Tibial artery (tissue), 4 donors: Measurements from ENCODE around the gene KCNT1.

Experiments used
- DNase-seq, 2 donors: peaks; one replicate each; pipeline ENCODE4 v3.0.0-alpha.2; 2019
- H3K27ac ChIP-seq, 2 donors: fragments of 200-600 bp; sonication (generic) in 1 of 2; 1 replicate in 1 of 2; 2 replicates in 1 of 2; pipeline ENCODE4 v1.5.1; 2018 to 2019; ENCODE audit warnings: mild to moderate bottlenecking in 1 of 2
- H3K27me3 ChIP-seq, 2 donors: fragments of 200-600 bp; sonication (generic) in 1 of 2; one replicate each; pipeline versions ENCODE4 v1.5.1 to v1.6.0; 2016 to 2019
- H3K36me3 ChIP-seq, 3 donors: fragments of 200-600 bp; sonication (generic) in 2 of 3; one replicate each; pipeline ENCODE4 v1.5.1; 2016 to 2019; ENCODE audit warnings: mild to moderate bottlenecking in 2 of 3
- H3K4me1 ChIP-seq, 4 donors: fragments of 200-600 bp; sonication (generic) in 2 of 4; 1 replicate in 3 of 4; 2 replicates in 1 of 4; pipeline ENCODE4 v1.5.1; 2016 to 2019
- H3K4me3 ChIP-seq, 2 donors: fragments of 200-600 bp; sonication (generic) in 1 of 2; 1 replicate in 1 of 2; 2 replicates in 1 of 2; pipeline ENCODE4 v1.5.1; 2018 to 2019; ENCODE audit warnings: mild to moderate bottlenecking in 2 of 2
- H3K9me3 ChIP-seq, 3 donors: fragments of 200-600 bp; sonication (generic) in 1 of 3; one replicate each; pipeline ENCODE4 v1.5.1; 2016 to 2019
- CTCF ChIP-seq, 2 experiments: fragments of 200-600 bp in 1 of 2; fragments of 450-650 bp in 1 of 2; IDR thresholded peaks; one replicate each; pipeline ENCODE4 v1.5.1; 2017 to 2019; ENCODE audit warnings: antibody characterized with exemption in 2 of 2, mild to moderate bottlenecking in 1 of 2, moderate library complexity in 1 of 2
- intact Hi-C: fragments of 100-400 bp; cut with DNase I; formaldehyde crosslinking; loops from one replicate; pipeline ENCODE4 v1.15.0; 2023; ENCODE audit warnings: low total_unique reads

The KCNT1 gene

GRCh38 chr9:135828656-135829055, 126.7 kb downstream of the KCNT1 start:
- no peak overlapping the region for H3K27ac ChIP-seq
- TF ChIP-seq CTCF (IDR thresholded peaks at IDR 0.05) = no peak

GRCh38 chr9:135830496-135830895, 128.5 kb downstream of the KCNT1 start:
- Histone ChIP-seq H3K4me3 (no peak overlapping the region), H3K27me3 (no peaks in the 10 kb centered on the region), H3K4me1 (no peaks in the 10 kb centered on the region), H3K36me3 (peaks cover 10 to 41% (median 30%) of the 10 kb centered on the region in 3 donors), H3K27ac (no peak overlapping the region), H3K9me3 (peaks cover 0 to 4% (median 4%) of the 10 kb centered on the region in 3 donors)
- intact Hi-C loops = no loop called here
- no peak for DNase-seq
- TF ChIP-seq CTCF (IDR thresholded peaks at IDR 0.05) = no peak

More at GRCh38 chr9:135828656-135829055, 126.7 kb downstream of the KCNT1 start:
- intact Hi-C loops = no loop called here
- H3K36me3 ChIP-seq = peaks cover 14 to 47% (median 39%) of the 10 kb centered on the region in 3 donors
- H3K9me3 ChIP-seq = peaks cover 0 to 4% (median 4%) of the 10 kb centered on the region in 3 donors
- no peak overlapping the region for H3K4me3 ChIP-seq
- no peaks in the 10 kb centered on the region for H3K27me3 ChIP-seq
- no peaks in the 10 kb centered on the region for H3K4me1 ChIP-seq
- DNase-seq = no peak

- no peak overlapping the region for H3K4me3 ChIP-seq
- H3K36me3 ChIP-seq = peaks cover 4 to 18% (median 6%) of the 10 kb centered on the region in 3 donors
- H3K27ac ChIP-seq = no peak overlapping the region
- intact Hi-C loops = no loop called here
- no peaks in the 10 kb centered on the region for H3K27me3 ChIP-seq
- no peak for DNase-seq
- no peaks in the 10 kb centered on the region for H3K4me1 ChIP-seq
- no peak for TF ChIP-seq CTCF (IDR thresholded peaks at IDR 0.05)
- peaks cover 0 to under 1% (median 0%) of the 10 kb centered on the region in 3 donors for H3K9me3 ChIP-seq
These were observed 131.9 kb downstream of the KCNT1 start for GRCh38 chr9:135833864-135834263.

- peaks cover 0 to 19% (median 0%) of the 10 kb centered on the region in 3 donors for H3K36me3 ChIP-seq
- intact Hi-C loops = no loop called here
- TF ChIP-seq CTCF (IDR thresholded peaks at IDR 0.05) = no peak
- DNase-seq = no peak
- no peaks in the 10 kb centered on the region for H3K9me3 ChIP-seq
- H3K27me3 ChIP-seq = no peaks in the 10 kb centered on the region
- no peak overlapping the region for H3K4me3 ChIP-seq
- no peaks in the 10 kb centered on the region for H3K4me1 ChIP-seq
- no peak overlapping the region for H3K27ac ChIP-seq
These were observed 133.1 kb downstream of the KCNT1 start for GRCh38 chr9:135835131-135835530.

GRCh38 chr9:135839516-135839915, 137.5 kb downstream of the KCNT1 start:
- Histone ChIP-seq H3K36me3 (peaks cover 0 to 34% (median 13%) of the 10 kb centered on the region in 3 donors), H3K9me3 (no peaks in the 10 kb centered on the region), H3K4me1 (no peaks in the 10 kb centered on the region), H3K27me3 (no peaks in the 10 kb centered on the region), H3K27ac (no peak overlapping the region), H3K4me3 (no peak overlapping the region)
- DNase-seq = no peak
- intact Hi-C loops = no loop called here
- TF ChIP-seq CTCF (IDR thresholded peaks at IDR 0.05) = no peak

- no peaks in the 10 kb centered on the region for H3K9me3 ChIP-seq
- H3K4me3 ChIP-seq = no peak overlapping the region
- intact Hi-C loops = no loop called here
- peaks cover 0 to 29% (median 13%) of the 10 kb centered on the region in 3 donors for H3K36me3 ChIP-seq
- TF ChIP-seq CTCF (IDR thresholded peaks at IDR 0.05) = no peak
- no peaks in the 10 kb centered on the region for H3K4me1 ChIP-seq
- no peak overlapping the region for H3K27ac ChIP-seq
- no peaks in the 10 kb centered on the region for H3K27me3 ChIP-seq
- no peak for DNase-seq
These were observed 138.1 kb downstream of the KCNT1 start for GRCh38 chr9:135840107-135840506.
